Eye (tissue), 1 donor: ENCODE data around the gene RAP1B.

Source experiments
- DNase-seq: peaks from one replicate; pipeline ENCODE4 v3.0.0-alpha.2; 2015

Gene RAP1B

DNA sequence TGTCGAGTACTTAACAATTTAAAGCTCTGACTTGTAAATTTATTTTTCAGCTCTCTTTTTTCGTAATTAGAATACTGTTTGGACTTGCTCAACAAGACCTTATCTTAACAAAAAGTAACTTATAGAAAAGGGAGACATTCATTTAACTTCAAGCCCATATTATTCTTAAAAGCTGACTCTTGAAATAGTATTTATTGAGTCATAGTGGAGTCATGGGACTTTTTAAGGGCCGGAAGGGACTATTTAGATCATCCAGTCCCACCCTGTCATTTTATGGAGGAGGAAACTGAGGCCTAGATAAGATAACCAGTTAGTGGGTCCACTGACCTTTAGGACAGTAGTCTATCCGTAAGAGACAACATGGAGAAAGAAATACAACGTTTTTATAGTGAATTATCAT, 1.5 kb downstream of the RAP1B start:
- DNase-seq = peak; percentile 6

GRCh38 chr12:68612697-68613096, 2.0 kb downstream of the RAP1B start:
- no peak for DNase-seq

DNA sequence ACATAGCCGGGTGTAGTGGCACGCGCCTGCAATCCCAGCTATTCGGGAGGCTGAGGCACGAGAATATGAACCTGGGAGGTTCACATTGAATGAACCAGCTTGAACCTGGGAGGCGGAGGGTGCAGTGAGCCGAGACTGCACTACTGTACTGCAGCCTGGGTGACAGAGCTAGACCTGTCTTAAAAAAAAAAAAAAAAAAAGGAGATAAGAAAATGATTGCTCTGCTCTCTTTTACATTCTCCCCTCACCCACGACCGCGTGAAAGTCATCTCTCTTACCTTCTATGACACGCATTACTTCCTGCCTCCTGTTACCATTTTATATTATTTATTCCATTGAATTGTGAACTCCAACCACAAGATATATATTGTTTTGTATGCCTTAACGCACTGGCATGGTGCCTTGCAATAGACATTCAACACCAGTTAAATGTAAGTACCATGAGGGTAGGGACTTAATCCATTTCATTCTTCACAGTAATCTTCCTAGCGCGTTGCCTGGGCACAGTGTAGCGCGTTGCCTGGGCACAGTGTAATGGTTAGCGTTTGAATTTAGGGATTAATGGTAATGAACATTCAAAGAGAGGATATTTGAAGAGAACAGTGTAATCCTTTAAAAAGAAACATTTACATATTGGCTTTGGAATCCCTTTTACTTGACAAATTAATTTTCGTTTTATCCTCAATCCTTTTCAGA, 2.7 kb downstream of the RAP1B start:
- DNase-seq = no peak

- DNase-seq = no peak
Observed at GRCh38 chr12:68614105-68614679, 3.5 kb downstream of the RAP1B start.

DNA sequence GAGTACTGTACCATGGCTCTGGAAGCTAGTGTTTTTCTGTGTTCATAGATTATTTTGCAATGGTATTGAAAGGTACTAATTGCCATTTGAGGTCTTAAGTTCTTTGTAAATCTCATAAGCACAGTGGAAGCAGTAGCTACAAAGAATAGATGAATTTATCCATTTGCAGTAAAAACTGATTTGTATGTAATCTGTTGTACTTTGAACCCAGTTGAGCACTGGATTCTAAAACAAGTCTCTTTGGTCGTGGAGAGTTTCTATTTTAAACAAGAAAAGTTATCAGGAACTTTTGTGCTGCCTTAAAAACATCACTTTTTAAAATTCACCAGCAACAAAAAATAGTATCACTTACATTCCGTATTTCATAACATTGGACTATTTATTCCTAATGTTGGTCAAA, 4.1 kb downstream of the RAP1B start:
- DNase-seq = no peak

DNA sequence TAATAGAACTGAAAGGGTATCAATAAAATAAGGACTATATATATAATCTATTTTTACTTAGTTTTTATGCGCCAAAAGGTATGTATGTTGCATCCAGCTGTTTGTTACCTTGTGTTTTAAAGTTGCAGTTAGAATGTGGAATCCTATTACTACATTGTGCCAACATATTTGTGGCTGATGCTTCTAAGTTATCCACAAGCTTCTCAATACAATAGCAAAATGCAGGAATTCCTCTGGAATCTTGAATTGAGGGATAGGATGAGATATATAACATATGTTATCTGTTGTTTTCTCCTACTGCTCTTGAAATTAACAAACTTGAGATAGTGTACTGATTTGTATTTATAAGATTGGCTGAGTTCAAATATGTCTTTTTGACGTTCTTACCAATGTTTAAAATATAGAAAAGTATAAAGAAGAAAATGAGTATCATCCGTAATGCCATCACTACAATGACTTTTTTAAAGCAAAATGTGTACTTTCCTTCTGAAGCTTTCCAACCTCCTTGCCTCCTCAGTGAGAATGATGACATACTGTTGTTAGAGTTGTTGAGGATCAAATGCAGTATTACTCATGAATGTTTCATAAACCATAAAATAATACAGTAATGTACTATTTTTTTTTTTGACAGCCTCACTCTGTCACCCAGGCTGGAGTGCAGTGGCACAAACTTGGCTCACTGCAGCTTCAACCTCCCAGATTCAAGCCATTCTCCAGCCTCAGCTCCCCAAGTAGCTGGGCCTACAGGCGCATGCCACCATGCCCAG, 6.6 kb downstream of the RAP1B start:
- no peak for DNase-seq

DNA sequence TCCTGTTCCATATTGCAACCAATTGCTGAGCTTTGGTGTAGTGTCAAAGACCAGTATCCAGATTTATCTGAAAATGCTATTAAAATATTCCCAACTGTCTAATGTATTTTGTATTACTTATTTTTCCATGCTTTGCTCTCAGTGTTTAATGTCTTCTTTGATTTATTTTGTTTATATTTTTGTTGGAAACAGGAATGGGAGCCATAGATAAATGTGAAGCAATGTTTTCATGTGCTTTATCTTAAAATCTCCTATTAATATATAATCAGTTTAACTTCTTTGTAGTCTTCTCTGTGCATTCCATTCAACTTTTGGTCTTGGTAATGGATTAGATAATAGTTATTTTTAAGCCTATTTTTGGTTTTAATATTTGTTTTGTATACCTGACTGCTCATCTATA, 8.8 kb downstream of the RAP1B start:
- no peak for DNase-seq

DNA sequence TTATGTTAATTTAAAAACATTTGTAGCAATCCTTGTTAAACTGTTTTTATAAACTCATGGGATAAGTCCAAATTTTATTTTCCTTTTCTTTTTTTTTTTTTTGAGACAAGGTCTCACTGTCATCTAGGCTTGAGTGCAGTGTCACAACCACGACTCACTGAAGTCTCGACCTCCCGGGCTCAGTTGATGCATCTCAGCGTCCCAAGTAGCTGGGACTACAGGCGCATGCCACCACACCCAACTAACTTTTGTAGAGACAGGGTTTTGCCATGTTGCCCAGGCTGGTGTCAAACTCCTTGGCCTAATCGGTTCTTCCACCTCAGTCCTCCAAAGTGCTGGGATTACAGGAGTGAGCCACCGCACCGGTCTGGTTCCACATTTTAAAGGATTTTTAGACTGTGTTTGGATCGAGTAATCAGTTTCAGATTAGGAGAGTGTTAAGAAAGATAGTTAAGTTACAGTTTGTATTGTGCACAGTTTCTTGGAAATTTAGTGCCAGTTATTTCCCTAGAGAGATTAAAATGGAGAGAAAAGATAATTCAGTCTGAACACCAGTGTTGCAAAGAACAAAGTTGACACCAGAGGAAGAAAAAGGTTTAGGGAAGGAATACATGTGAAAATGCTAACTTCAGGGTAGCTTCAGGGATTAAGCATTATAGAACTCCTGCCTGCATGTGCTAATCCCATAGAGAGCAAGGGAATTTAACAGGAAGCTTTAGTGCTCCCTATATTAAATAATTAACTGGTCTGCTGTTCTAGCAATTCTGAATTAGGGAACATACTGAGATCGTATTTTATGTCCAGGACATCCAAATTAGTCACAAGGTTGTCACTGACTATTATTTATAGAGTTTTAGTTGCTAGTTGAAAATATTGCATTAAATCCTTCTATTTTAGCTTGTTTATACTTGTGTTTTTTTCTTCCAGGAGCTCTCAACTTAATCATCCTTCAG, 10.1 kb downstream of the RAP1B start:
- no peak for DNase-seq

DNA sequence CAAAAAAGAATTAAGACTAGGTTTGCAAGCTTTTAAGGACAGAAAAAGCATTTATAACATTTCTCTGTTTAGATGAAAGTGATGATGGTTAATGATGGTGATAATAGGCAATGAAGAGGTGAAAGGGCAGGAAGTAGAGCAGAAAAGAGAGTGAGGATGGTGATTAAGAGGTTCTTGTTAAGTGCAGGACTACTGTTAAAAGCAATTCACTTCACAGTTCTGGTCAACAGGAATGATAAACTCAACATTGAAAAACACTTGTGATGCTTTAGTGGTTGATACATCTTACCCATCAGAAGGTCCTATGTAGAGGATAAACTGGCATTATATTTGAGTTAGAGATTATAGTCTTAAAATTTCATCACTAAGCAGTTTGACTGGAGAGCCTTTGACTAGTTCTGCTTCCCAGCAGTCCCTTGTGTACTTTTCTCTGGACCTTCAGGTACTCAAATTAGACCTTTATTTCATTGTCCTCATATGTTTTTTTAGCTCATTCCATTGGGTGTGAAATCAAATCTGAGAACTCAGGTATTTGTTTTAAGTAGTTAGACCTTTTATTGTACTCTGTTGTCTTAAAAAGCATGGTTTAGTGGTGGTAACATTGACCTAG, 10.9 kb downstream of the RAP1B start:
- DNase-seq = peak; percentile 24

- no peak for DNase-seq
Observed at GRCh38 chr12:68622250-68622649, 11.6 kb downstream of the RAP1B start.

DNA sequence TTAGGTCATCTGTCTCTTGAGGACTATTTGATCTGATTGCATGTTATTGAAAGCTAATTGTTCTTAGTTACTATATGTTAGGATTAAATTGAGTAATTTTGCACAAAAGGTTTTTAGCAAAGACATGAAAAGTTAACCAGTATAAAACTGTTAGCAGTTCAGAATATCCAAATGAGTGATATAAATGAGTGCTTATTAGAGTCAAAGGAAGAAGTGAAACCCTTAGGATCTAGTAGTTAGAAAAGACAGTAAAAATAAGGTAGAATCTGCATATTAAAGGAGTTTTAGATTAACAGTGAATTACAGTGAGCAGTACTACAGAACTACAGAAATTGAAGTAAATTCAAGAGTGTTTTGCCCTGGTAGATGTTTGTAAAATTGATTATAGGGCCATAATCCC, 12.4 kb downstream of the RAP1B start:
- DNase-seq = no peak

DNA sequence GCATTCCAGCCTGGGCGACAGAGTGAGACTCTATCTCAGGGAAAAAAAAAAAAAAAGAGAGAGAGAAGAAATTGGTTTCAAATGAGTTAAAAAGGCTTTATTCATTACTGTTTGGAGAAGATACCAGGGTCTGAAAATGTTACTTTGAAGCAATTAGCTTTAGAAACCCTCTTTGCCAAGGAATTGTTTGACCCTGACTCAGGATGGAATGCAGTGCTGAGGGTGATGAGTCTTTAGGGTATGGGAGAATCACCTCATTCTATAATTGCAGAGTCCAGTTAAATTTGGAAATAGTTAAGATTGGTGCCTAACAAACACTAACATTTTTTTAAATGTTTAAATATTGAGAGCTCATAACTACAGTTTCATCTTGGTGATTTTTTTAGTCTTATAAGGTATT, 13.3 kb downstream of the RAP1B start:
- DNase-seq = no peak

GRCh38 chr12:68624933-68625332, 14.2 kb downstream of the RAP1B start:
- DNase-seq = no peak

DNA sequence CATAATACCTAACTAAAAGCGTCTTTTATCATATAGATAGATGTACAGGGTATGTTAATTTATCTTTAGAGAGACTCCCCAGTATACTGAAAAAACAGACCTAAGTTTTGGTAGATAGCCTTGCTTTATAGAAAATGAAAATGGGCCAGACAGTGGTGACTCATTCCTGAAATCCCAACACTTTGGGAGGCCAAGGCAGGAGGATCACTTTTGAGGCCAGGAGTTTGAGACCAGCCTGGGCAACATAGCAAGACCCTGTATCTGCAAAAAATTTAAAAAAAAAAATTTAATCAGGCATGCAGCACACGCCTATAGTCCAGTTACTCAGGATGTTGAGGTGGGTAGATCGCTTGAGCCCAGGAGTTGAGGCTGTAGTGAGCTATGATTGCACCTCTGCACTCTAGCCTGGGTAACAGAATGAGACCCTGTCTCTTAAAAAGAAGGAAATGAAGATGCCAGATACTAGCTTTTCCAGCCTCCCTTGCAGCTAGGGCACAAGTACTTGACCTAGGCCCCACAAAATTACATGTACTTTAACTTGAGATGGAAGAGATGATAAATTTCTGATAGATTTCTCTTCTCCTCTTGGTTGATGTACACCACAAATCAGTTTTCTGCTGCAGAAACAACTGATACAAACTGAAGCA, 17.1 kb downstream of the RAP1B start:
- no peak for DNase-seq

GRCh38 chr12:68628698-68629097, 18.0 kb downstream of the RAP1B start:
- DNase-seq = no peak

- no peak for DNase-seq
Observed at GRCh38 chr12:68630050-68630449, 19.4 kb downstream of the RAP1B start.

GRCh38 chr12:68630598-68630997, 19.9 kb downstream of the RAP1B start:
- DNase-seq = no peak

- DNase-seq = no peak
Observed at GRCh38 chr12:68631227-68631626, 20.5 kb downstream of the RAP1B start.

DNA sequence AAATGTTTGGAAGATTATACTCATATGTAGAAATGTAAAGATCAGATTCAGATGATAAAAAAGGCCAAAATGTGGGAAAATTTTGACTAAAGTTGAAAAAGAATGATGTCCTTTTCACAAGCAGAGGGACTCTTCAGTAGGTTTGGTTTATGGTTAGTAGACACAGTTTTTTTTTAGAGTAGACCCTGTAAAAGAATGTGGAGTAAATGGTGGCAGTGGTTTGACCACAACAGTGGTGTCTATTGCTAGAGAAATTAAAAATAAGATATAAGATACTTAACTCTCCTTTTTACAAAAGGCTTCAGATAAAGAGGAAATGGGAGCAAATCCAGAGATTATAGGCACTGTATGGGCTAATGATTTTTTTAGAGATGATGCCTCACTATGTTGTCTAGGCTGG, 21.8 kb downstream of the RAP1B start:
- no peak for DNase-seq

DNA sequence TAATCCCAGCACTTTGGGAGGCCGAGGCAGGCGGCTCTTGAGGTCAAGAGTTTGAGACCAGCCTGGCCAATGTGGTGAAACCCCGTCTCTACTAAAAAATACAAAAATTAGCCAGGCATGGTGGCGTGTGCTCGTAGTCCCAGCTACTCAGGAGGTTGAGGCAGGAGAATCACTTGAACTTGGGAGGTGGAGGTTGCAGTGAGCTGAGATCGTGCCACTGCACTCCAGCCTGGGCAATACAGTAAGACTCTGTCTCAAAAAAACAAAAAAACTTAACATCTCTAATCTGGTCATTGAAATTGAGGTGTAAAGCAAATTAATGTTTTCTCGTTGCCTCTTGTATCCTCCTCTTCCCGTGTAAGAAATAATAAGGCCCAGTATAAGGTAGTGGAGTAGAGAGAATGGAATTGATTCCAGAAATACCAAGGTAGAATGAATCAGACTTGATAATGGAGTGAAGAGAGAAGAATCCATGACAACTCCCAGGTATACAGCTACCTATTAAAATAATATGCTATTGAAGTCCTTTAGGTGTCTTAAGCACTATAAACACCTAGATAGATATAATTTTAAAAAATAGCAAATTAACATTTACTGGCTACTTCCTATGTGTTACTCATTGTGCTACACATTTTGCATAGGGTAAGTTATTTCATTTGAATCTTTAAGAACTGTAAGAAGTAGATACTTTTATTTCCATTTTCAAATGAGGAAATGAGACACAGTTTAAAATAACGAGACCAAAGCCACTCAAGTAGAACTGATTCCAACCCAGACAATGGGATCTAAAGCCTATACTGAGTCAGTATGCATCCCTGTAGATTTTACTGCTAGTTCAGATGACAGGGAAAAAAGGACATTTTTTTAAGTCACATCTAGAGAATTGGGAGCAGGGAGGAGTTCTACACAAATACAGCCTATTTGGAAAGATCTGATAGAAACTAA, 23.2 kb downstream of the RAP1B start:
- DNase-seq = no peak

- DNase-seq = no peak
Observed at GRCh38 chr12:68636268-68636667, 25.6 kb downstream of the RAP1B start.
